OCI-M2 (cell line): ENCODE data around the gene GATA6.

Experiments used
- DNase-seq: peaks from one replicate; lab custom pipeline; 2025; ENCODE audit not compliant: unreplicated experiment; lab: John Stamatoyannopoulos, UW

Gene GATA6

GRCh38 chr18:22238036-22238435, 68.6 kb downstream of the GATA6 start:
- no peak for DNase-seq

- DNase-seq: no peak
Measured at GRCh38 chr18:22238681-22239080, 69.3 kb downstream of the GATA6 start.

GRCh38 chr18:22241921-22242361, 72.6 kb downstream of the GATA6 start:
- no peak for DNase-seq

DNA sequence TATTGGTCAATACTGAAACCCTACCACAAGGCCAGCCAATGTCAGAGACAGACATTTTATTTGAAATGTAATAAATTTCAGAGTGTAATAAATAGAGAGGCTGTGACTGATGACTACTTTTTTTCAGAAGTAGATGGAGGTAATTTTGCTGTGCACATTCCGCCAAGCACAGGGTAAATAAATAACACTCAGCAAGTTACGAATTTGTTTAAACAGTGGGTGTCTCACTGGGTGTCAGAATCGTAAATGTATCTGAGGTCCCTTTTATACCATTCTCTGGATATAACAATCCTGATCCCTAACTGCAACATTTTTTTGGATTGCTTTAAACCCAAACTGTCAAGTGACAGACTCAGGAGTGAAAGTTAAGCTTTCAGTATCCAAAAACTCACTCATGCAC, 74.1 kb downstream of the GATA6 start:
- no peak for DNase-seq

- no peak for DNase-seq
Measured at GRCh38 chr18:22250026-22250425, 80.6 kb downstream of the GATA6 start.

- no peak for DNase-seq
Measured at GRCh38 chr18:22250591-22250996, 81.2 kb downstream of the GATA6 start.
